Lung (tissue), 12 donors: ENCODE results near the gene EIF6. TPM values are rescaled to one million over a fixed set of nuclear protein-coding genes. Genes with fewer than 3 reads are reported as not detected.

Experiments used
- ATAC-seq: fragments of 200-7000 bp; cut with Tn5 transposase; one replicate; pipeline ENCODE4 v1.9.1; 2020; ENCODE audit warnings: moderate number of reproducible peaks; ENCODE audit not compliant: insufficient read depth, low FRiP score
- DNase-seq, 3 donors: peaks; one replicate each; pipeline ENCODE4 v3.0.0-alpha.2; 2013 to 2017
- H3K27ac ChIP-seq, 2 donors: one replicate each; pipeline ENCODE4 v1.5.1; 2013; ENCODE audit warnings: mild to moderate bottlenecking in 2 of 2, moderate library complexity in 2 of 2, control low read depth in 1 of 2, inconsistent platforms in 1 of 2, low read depth in 1 of 2, low read length in 1 of 2
- H3K27me3 ChIP-seq, 3 donors: one replicate each; pipeline ENCODE4 v1.5.1; 2013; ENCODE audit warnings: low read length in 2 of 3; ENCODE audit not compliant: control insufficient read depth in 3 of 3, insufficient read depth in 3 of 3
- H3K36me3 ChIP-seq, 4 donors: one replicate each; pipeline ENCODE4 v1.5.1; 2013; ENCODE audit warnings: low read length in 4 of 4, mild to moderate bottlenecking in 1 of 4, moderate library complexity in 1 of 4; ENCODE audit not compliant: control insufficient read depth in 4 of 4, insufficient read depth in 4 of 4
- H3K4me1 ChIP-seq, 5 donors: one replicate each; pipeline ENCODE4 v1.5.1; 2013; ENCODE audit warnings: low read length in 5 of 5, mild to moderate bottlenecking in 2 of 5, moderate library complexity in 1 of 5; ENCODE audit not compliant: control insufficient read depth in 5 of 5, insufficient read depth in 5 of 5
- H3K4me3 ChIP-seq: one replicate; pipeline ENCODE4 v1.5.1; 2013; ENCODE audit warnings: mild to moderate bottlenecking, control low read depth, moderate library complexity
- H3K9ac ChIP-seq, 2 donors: one replicate each; pipeline ENCODE4 v1.5.1; 2013; ENCODE audit warnings: low read length in 2 of 2, control low read depth in 1 of 2; ENCODE audit not compliant: insufficient read depth in 1 of 2
- H3K9me3 ChIP-seq, 4 donors: one replicate each; pipeline ENCODE4 v1.5.1; 2013; ENCODE audit warnings: low read length in 3 of 4, mild to moderate bottlenecking in 1 of 4, moderate library complexity in 1 of 4; ENCODE audit not compliant: control insufficient read depth in 4 of 4, insufficient read depth in 3 of 4
- WGBS, 2 donors: extraction: QIAGEN DNeasy Blood & Tissue Kit; methylation state at CpG; one replicate each; pipeline ENCODE4 v1.1.7; 2013; 5-methylcytosine and 5-hydroxymethylcytosine counted together
- polyA plus RNA-seq, 2 donors: library from polyadenylated mRNA; stranded (reverse); fragments of 200-250 nt; gene quantifications; one replicate each; pipeline ENCODE4 v1.2.1, GENCODE V29; 2013
- total RNA-seq, 2 donors: library from RNA; depleted of rRNA in 1 of 2; stranded (reverse); fragments of >200 nt in 1 of 2; gene quantifications; one replicate each; pipeline ENCODE4 v1.2.1, GENCODE V29; 2014 to 2021
- TF ChIP-seq, protein P1 (sequence below): IDR thresholded peaks from 2 replicates; pipeline ENCODE4 v1.5.1; 2012; ENCODE audit warnings: mild to moderate bottlenecking; ENCODE audit errors: control extremely low read depth, extremely low read depth
- donor health status: control.
- donor health status: control.
- donor health status: Bipolar disorder and iron deficiency.
- donor health status: healthy.
- donor health status: DM: yes; HTN: yes; CAD: no.

The EIF6 gene
- total and polyA plus RNA-seq, 4 donors = 47.8 to 191 (median 118) TPM

DNA sequence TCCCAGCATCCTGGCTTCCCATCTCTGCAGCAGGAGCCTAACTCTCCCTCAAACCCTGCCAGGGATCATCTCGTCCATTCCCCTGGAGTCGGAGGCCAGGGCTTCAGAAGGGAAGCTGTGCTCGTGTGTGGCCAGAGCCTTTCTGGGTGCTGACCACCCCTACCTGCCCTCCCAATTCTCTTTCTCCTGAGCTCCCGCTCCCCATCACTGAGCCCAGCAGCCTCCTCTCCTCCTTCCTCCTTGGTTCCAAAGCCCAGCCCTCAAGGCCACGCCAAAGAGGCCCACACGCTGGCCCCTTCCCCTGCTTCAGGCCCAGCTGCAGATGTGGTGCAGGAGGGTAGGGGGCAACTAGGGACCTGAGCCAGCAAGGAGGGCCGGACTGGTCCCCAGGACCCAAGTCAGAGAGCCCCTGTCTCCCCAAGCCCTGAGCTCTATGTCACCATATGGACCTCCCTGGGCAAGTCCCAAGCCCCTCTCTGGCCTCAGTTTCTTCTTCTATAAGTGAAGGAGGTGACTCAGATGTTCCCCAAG lies 6.4 kb upstream of the EIF6 start:
- WGBS, 2 donors = 81 to 88% methylated on average over 7 of the region's 7 CpGs
- no peak for DNase-seq
- TF ChIP-seq, protein P1, sequence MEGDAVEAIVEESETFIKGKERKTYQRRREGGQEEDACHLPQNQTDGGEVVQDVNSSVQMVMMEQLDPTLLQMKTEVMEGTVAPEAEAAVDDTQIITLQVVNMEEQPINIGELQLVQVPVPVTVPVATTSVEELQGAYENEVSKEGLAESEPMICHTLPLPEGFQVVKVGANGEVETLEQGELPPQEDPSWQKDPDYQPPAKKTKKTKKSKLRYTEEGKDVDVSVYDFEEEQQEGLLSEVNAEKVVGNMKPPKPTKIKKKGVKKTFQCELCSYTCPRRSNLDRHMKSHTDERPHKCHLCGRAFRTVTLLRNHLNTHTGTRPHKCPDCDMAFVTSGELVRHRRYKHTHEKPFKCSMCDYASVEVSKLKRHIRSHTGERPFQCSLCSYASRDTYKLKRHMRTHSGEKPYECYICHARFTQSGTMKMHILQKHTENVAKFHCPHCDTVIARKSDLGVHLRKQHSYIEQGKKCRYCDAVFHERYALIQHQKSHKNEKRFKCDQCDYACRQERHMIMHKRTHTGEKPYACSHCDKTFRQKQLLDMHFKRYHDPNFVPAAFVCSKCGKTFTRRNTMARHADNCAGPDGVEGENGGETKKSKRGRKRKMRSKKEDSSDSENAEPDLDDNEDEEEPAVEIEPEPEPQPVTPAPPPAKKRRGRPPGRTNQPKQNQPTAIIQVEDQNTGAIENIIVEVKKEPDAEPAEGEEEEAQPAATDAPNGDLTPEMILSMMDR = no peak

DNA sequence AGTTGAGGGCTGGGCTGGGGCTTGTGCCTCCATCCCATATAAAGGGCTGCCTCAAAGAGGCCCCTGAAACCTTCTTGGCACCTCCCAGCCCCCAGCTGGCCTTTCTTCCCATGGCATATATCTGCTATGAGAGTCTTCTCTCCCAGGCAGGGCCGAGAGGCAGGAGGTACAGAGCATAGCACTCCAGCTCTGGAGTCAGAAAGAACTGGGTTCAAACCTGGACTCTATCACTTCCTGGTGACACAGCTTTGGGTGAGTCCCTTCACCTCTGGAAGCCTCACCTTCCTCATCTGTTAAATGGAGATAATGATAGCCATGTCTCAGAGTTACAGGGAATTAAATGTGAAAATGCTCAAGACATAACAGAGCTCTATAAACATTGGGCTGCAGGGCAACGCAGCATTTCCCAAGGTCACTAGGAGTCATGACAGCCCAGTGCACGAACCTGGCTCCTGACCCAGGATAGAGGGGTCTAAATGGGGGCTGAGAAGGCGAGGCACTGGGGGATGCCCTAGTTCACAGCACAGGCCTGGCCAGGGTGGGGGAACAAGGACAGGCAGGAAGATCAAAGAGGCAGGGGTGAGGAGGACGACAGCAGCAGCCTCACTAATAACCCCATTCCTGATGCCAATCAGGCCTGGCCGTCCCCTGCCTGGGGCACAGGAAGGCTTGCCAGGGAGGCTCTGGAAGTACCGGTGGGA lies 5.8 kb upstream of the EIF6 start:
- no peak for ATAC-seq
- H3K27ac ChIP-seq = no peak overlapping the region
- H3K9ac ChIP-seq = no peak overlapping the region
- H3K27me3 ChIP-seq = peaks cover 0 to 2% (median 2%) of the 10 kb centered on the region in 3 donors
- no peak overlapping the region for H3K4me3 ChIP-seq
- 72 to 84% methylated on average over 7 of the region's 7 CpGs for whole genome bisulfite sequencing, 2 donors
- H3K36me3 ChIP-seq = no peaks in the 10 kb centered on the region
- TF ChIP-seq, protein P1 = no peak
- H3K9me3 ChIP-seq = no peaks in the 10 kb centered on the region
- no peak for DNase-seq
- peaks cover 0 to 3% (median 0%) of the 10 kb centered on the region in 5 donors for H3K4me1 ChIP-seq

More for the DNA sequence above, 6.4 kb upstream of the EIF6 start:
- no peak overlapping the region for H3K27ac ChIP-seq
- ATAC-seq = no peak
- peaks cover 0 to 3% (median 2%) of the 10 kb centered on the region in 3 donors for H3K27me3 ChIP-seq
- H3K36me3 ChIP-seq = no peaks in the 10 kb centered on the region
- no peak overlapping the region for H3K4me3 ChIP-seq
- no peaks in the 10 kb centered on the region for H3K9me3 ChIP-seq
- H3K9ac ChIP-seq = no peak overlapping the region
- H3K4me1 ChIP-seq = peaks cover 0 to 3% (median 0%) of the 10 kb centered on the region in 5 donors

DNA sequence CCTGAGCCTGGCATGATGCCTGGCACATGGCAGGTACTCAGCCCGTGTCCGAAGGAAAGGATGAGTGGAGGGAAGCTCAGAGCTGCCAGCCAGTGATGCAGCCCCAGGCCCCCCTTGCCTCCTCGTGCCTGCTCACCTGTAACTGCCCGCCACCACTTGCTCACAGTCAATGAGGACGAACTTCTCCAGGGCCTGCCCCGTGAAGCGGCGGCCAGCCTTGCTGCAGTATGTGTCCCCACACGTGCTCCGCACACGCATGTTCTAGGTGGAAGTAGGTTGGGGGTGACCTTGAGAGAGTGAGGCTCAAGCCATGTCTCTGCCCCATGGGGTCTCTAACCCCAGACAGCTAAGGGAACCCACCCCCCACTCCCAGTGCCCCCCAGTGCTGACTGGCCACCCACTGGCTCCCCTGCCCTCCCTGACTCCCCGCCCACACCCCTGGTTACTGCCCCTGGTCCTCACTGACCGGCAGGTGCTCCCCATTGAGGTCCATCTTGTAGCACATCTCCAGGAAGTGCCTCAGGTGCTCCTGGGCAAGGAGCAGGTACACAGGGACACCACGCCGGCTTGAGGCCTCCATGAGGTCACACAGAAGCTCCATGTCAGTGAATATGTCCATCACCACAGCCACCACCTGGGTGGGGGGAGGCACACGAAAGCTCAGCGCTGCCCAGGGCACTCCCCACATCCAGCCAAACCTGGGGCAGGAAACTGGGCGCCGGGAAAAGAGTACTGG lies 3.9 kb upstream of the EIF6 start:
- TF ChIP-seq, protein P1 = no peak
- Histone ChIP-seq H3K9me3 (no peaks in the 10 kb centered on the region), H3K27ac (no peak overlapping the region), H3K27me3 (no peaks in the 10 kb centered on the region), H3K9ac (no peak overlapping the region), H3K4me1 (peaks cover 0 to 13% (median 3%) of the 10 kb centered on the region in 5 donors), H3K36me3 (no peaks in the 10 kb centered on the region), H3K4me3 (no peak overlapping the region)
- 81 to 87% methylated on average over 19 of the region's 19 CpGs for WGBS, 2 donors
- no peak for DNase-seq
- ATAC-seq = no peak
